ENCODE measurements around the gene KRT35.

GRCh38 chr17:41489531-41489930, 8.6 kb upstream of the KRT35 start, which contains the start of gene KRT36:
- TF ChIP-seq POLR2A (IDR thresholded peaks at IDR 0.05; ENCODE audit: low read depth, low read length) (no peak), TAF1 (IDR thresholded peaks at IDR 0.05; ENCODE audit: borderline replicate concordance, low read depth, low read length) (no peak), POLR2AphosphoS5 (IDR thresholded peaks at IDR 0.05; ENCODE audit: low read depth, low read length) (no peak)

All from GM12892 (cell line).